ENCODE results near the gene CAPN11. TPM values are rescaled to one million over a fixed set of nuclear protein-coding genes. Genes with fewer than 3 reads are reported as not detected.
"Not testable (repeated sequence)": the region's sequence is repeated elsewhere in the genome, so short reads cannot be mapped to it uniquely, and the experiment has no call there.

The CAPN11 gene
- total RNA-seq, 2 donors from 2014 or later, result 0.39 TPM; not detected in 1

GRCh38 chr6:44228433-44228832 lies 69.8 kb downstream of the CAPN11 start:
- DNase-seq, result no peak
- ATAC-seq (replicated peaks in 1 of 2), result no peak
- Mint-ChIP-seq H3K9me3 (no peaks in the 10 kb centered on the region), H3K27me3 (ENCODE audit: low read depth) (no peaks in the 10 kb centered on the region), H3K4me3 (no peak overlapping the region), H3K27ac (no peak overlapping the region), H3K36me3 (ENCODE audit: insufficient read depth in 2 of 2) (peaks cover 0 to 6% of the 10 kb centered on the region in 2 donors), H3K4me1 (ENCODE audit: low read depth) (peaks cover 25% of the 10 kb centered on the region)

GRCh38 chr6:44228836-44229235 lies 70.2 kb downstream of the CAPN11 start:
- no peak overlapping the region for H3K4me3 Mint-ChIP-seq
- no peak overlapping the region for H3K27ac Mint-ChIP-seq
- H3K27me3 Mint-ChIP-seq (ENCODE audit: low read depth), result no peaks in the 10 kb centered on the region
- H3K4me1 Mint-ChIP-seq (ENCODE audit: low read depth), result peaks cover 30% of the 10 kb centered on the region
- DNase-seq, result no peak
- H3K9me3 Mint-ChIP-seq, result no peaks in the 10 kb centered on the region
- ATAC-seq (replicated peaks in 1 of 2), result no peak
- H3K36me3 Mint-ChIP-seq (ENCODE audit: insufficient read depth in 2 of 2), result peaks cover 0 to 8% of the 10 kb centered on the region in 2 donors

- no peak overlapping the region for H3K4me3 Mint-ChIP-seq
- H3K27ac Mint-ChIP-seq, result no peak overlapping the region
- H3K27me3 Mint-ChIP-seq (ENCODE audit: low read depth), result no peaks in the 10 kb centered on the region
- H3K36me3 Mint-ChIP-seq (ENCODE audit: insufficient read depth in 2 of 2), result peaks cover 0 to 8% of the 10 kb centered on the region in 2 donors
- no peaks in the 10 kb centered on the region for H3K9me3 Mint-ChIP-seq
- ATAC-seq (replicated peaks in 1 of 2) (no peak), DNase-seq (no peak)
- peaks cover 31% of the 10 kb centered on the region for H3K4me1 Mint-ChIP-seq (ENCODE audit: low read depth)
Measured at GRCh38 chr6:44229376-44230033, 70.9 kb downstream of the CAPN11 start.

- Mint-ChIP-seq H3K4me1 (ENCODE audit: low read depth) (peaks cover 25% of the 10 kb centered on the region), H3K36me3 (ENCODE audit: insufficient read depth in 2 of 2) (peaks cover 0 to 8% of the 10 kb centered on the region in 2 donors), H3K4me3 (no peak overlapping the region), H3K27ac (no peak overlapping the region), H3K9me3 (no peaks in the 10 kb centered on the region), H3K27me3 (ENCODE audit: low read depth) (no peaks in the 10 kb centered on the region)
- no peak for DNase-seq
- ATAC-seq (replicated peaks in 1 of 2), result no peak
Measured at GRCh38 chr6:44230034-44230675, 71.5 kb downstream of the CAPN11 start.

- DNase-seq; H3K27ac Mint-ChIP-seq; H3K4me3 Mint-ChIP-seq; H3K27me3 Mint-ChIP-seq (ENCODE audit: low read depth); H3K36me3 Mint-ChIP-seq (ENCODE audit: insufficient read depth in 2 of 2); ATAC-seq (replicated peaks in 1 of 2); H3K9me3 Mint-ChIP-seq: not testable (repeated sequence)
- peaks cover 13% of the 10 kb centered on the region for H3K4me1 Mint-ChIP-seq (ENCODE audit: low read depth)
Measured at GRCh38 chr6:44231426-44231825, 72.8 kb downstream of the CAPN11 start.

GRCh38 chr6:44232676-44233566 lies 74.3 kb downstream of the CAPN11 start:
- DNase-seq (no peak), ATAC-seq (replicated peaks in 1 of 2) (no peak)
- Mint-ChIP-seq H3K4me1 (ENCODE audit: low read depth) (peaks cover 25% of the 10 kb centered on the region), H3K9me3 (no peaks in the 10 kb centered on the region), H3K4me3 (no peak overlapping the region), H3K27ac (no peak overlapping the region), H3K36me3 (ENCODE audit: insufficient read depth in 2 of 2) (peaks cover 0 to 7% of the 10 kb centered on the region in 2 donors), H3K27me3 (ENCODE audit: low read depth) (no peaks in the 10 kb centered on the region)

- peaks cover 0 to 7% of the 10 kb centered on the region in 2 donors for H3K36me3 Mint-ChIP-seq (ENCODE audit: insufficient read depth in 2 of 2)
- H3K27me3 Mint-ChIP-seq (ENCODE audit: low read depth), result no peaks in the 10 kb centered on the region
- no peak overlapping the region for H3K27ac Mint-ChIP-seq
- H3K9me3 Mint-ChIP-seq, result no peaks in the 10 kb centered on the region
- DNase-seq, result no peak
- ATAC-seq (replicated peaks in 1 of 2), result no peak
- no peak overlapping the region for H3K4me3 Mint-ChIP-seq
- peaks cover 32% of the 10 kb centered on the region for H3K4me1 Mint-ChIP-seq (ENCODE audit: low read depth)
Measured at GRCh38 chr6:44233567-44234100, 75.0 kb downstream of the CAPN11 start.

Other genes starting within 250 kb of the CAPN11 start
- gene MRPL14, start 31.4 kb upstream of the CAPN11 start, total RNA-seq, result 10 to 100 TPM; 31.6 to 33.6 TPM
- gene TMEM63B, start 31.3 kb upstream of the CAPN11 start, total RNA-seq, result 10 to 100 TPM; 16.3 to 17.9 TPM
- not detected for gene MYMX, start 58.1 kb downstream of the CAPN11 start, total RNA-seq
- gene SLC29A1, start 64.8 kb downstream of the CAPN11 start, total RNA-seq, result 10 to 100 TPM; 21.7 to 28.0 TPM
- 1,000 to 10,000 TPM in 1 of 2 donors, 100 to 1,000 TPM in 1; 915 to 1,109 TPM for gene HSP90AB1, start 88.3 kb downstream of the CAPN11 start, total RNA-seq
- 10 to 100 TPM; 13.9 to 16.9 TPM for gene SLC35B2, start 98.7 kb downstream of the CAPN11 start, total RNA-seq
- 10 to 100 TPM; 18.1 to 19.8 TPM for gene NFKBIE, start 106.7 kb downstream of the CAPN11 start, total RNA-seq
- under 1 TPM in 1 of 2 donors, not detected in 1; 0.25 TPM for gene TMEM151B, start 111.6 kb downstream of the CAPN11 start, total RNA-seq
- gene AARS2, start 154.5 kb downstream of the CAPN11 start, total RNA-seq, result 10 to 100 TPM; 12.3 to 15.2 TPM
- not detected for gene SPATS1, start 183.8 kb downstream of the CAPN11 start, total RNA-seq
- gene CDC5L, start 228.9 kb downstream of the CAPN11 start, total RNA-seq, result 10 to 100 TPM; 17.9 to 19.3 TPM